HG03354 (cell line): ENCODE data around the gene FEM1B.

Source experiments
- ATAC-seq: cut with Tn5 transposase; IDR thresholded peaks from one replicate; pipeline ENCODE4 v1.9.1; 2021; ENCODE audit warnings: mild to moderate bottlenecking; ENCODE audit not compliant: unreplicated experiment, poor library complexity, severe bottlenecking

The FEM1B gene

DNA sequence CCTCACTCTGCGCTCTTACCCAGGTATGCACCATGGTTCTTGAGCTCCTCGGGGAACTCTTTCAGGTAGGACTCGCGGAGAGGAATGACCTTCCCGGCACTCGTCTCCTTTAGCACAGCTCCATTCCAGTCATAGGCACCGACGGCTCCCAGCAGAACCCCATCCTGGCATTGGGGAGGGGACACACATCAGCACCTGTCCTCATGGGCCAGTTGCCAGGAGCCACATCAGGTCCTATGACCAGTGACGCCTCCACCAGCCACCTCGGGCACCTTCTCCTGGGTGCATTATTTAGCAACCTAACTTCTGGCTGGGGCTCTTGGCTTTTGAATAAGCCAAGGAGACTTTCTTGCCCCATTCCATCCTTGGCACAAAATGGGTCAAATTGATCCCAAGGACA, 61.9 kb downstream of the FEM1B start:
- no peak for ATAC-seq

DNA sequence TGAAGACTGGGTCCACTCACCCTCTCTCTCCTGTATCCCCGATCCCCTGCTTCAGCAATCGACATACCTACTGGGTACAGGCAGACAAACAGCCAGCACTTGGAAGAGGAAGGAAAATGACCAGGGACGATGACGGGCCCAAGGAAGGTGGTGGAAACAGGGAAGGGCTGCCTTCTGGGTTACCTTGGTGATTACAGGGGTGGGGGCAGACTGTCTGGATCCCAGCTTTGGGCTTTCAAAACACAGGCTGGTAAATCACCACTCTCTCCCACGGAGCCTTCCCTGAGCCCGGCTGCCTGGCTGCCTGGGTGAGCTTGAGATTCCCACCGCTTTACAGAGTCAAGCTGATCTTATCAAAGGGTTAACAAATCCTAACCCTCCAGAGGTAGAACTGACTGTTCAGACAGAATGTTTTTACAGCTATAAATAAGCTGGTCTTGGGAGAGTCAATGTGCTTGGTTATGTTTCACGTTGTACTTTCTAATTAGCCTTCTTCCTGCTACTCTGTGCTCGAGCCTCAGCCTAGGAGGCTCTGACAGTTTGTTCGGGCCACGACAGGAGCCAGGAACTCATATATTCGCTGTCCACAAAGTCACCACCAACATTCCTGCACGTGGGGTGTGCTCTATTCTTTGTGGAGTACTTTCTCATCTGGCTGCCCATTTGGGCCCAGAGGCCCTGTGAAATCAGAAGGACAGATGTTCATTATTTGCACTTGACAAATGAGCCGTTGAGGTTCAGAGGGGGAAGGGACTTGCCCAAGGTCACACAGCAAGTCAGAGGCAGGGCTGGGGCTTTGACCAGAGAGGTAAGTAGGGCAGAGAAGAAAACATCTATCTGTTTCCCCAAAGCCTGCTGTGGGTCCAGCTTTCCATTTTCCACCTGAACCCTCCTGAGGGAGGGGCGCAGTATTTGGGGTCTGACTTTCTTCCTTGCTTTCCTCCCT, 63.5 kb downstream of the FEM1B start:
- ATAC-seq, result no peak

DNA sequence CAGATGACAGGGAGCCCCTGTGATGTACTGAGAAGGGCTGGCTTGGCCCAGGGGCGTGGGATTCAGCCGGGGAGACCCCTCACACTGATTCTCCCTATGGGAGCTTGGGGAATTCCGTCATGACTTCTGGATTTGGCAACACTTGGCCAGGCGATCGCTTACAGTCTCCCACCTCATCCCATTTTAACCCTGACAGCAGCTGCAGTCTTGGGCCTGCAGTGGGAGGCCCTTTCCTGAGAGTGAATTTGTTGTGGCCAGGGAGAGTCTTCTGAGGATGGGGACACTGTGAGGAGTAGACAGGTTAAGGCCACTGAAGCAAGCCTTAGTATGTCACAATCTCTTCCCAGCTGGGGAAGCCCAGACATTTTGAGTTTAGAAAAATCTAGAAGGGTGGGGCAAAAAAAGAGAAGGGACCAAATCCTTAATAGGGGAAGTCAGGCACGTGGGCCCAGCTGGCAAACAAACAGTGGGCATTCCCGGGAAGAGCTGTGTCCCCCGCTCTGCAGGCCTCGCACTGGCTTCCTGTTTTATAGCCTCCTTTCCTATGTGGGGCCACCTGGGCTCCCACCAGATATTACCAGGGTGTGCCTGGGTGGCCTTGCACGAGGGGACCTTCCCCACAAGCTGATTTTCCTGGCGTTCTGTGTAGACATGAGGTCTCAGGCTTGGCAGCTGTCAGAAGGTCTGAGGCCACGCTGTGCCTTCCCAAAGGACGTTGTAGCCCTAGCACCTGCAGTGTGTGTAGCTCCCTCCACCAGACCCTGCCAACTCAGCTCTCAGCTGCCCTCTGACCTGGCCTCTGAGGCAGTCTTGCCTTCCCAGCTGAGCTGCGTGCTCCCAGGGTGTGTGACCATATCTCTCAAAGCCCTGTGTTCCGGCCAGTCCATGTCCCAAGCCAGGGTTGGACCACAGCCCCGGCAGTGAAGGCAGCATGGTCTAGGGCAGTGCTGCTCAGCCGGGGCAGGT, 64.5 kb downstream of the FEM1B start:
- no peak for ATAC-seq

DNA sequence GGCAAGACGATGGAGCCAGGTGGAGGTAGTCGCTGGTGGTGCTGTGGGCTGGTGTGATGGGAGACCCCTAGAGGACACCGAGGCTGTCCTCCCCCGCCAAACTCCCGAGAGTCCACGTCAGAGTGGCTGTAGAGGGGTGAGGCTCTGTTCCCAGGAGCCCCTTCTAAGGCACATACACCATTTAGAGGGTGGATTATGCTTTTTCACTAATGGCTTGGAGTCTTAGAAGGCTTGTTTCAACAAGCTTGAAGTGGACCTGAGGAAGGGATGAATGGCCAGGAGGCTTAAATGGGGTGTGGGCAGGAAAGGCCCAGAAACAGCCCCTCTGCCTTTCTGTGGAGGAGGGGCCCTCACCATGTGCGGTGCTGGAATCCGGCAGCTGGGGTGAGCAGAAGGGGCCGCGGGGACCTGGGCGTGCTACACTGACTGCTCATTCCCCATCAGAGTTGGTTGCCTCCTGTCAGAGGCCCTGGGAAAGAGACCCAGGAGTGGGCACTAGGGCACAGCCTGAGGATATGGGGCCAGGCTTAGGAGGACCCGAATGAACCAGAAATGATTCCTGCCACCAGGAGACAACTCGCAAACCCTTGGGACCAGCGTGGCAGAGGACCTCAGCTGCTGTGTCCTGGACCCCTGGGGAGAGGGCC, 66.2 kb downstream of the FEM1B start:
- no peak for ATAC-seq

DNA sequence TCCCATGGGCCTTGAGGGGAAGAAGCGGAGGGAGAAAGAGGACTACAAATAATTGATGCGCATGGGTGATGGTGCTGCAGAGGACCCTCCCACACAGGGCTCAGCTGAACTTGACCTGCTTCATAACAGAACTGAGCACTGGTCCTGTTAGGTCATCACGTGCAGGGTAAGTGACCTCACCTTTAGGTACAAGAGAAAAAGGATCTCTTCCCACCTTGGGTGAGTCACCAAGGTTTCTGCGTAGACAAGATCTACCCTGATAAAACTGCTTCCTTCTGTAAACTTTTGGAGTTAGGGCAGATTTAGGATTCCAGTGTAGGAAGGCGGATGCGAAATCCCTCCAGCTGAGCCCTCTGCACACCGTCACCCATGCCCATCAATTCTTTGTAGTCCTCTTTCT, 67.1 kb downstream of the FEM1B start:
- no peak for ATAC-seq
